NCI-H2081 (cell line): ENCODE results near the gene MAMLD1.

Experiments
- DNase-seq, 2 experiments: peaks; one replicate each; lab custom pipeline; 2025; lab: John Stamatoyannopoulos, UW

The MAMLD1 gene

DNA sequence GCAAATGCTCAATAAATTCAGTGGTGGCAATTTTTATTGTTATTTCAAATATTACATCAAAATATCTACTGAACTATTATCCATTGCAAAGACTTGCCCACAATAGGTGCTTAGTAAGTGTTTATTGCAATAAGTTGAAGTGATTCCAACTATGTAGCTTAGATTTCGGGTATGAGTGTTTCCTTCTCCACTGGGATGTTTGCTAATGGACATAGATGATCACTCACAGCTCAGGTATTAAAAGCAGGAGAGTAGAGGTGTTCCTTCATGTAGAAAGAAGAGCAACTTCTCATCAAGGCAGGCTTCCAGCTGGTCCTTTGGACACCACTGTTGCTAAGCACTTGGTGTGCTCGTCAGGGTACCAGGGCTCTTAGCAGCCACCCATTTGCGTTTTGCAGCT is 139.0 kb downstream of the MAMLD1 start:
- no peak for DNase-seq

GRCh38 chrX:150502979-150503897 is 140.1 kb downstream of the MAMLD1 start:
- no peak for DNase-seq

GRCh38 chrX:150503898-150504219 is 140.7 kb downstream of the MAMLD1 start:
- no peak for DNase-seq

DNA sequence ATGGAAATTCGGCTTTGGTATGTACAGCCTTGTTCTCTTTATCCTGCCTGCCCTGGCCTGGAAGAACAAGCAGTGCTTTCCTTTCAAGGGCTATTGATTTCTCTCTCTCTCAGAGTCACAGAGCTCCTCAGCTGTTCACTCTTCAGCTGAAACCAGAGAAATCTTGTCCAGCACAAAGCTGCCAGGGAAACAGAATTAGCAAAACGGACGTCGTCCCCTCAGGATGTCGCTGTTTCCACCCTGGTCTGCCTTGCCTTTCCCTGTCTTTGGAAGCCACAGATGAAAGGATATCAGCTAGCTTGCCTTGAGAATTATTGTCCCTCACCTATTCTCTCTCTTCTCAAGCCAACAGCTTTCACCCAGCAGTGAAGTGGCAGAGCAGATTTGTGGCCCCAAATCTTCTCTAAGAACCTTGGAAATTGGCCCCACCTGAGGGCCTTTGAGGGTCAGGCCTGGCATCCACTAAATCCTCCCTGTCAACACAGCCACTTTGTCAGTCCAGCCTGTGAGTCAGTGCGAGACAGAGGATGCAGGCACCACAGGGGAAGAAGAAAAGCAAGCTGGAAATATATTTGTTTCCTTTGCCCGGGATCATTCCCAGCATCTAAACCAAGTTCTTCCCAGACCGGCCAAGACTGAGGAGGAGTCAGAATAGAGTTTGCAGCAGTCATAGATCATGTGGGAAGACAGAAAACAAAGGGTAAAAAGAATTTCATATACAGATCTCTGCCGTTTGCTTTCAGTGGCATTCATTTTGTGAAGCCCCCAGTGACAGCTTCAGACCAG is 141.5 kb downstream of the MAMLD1 start:
- no peak for DNase-seq

DNA sequence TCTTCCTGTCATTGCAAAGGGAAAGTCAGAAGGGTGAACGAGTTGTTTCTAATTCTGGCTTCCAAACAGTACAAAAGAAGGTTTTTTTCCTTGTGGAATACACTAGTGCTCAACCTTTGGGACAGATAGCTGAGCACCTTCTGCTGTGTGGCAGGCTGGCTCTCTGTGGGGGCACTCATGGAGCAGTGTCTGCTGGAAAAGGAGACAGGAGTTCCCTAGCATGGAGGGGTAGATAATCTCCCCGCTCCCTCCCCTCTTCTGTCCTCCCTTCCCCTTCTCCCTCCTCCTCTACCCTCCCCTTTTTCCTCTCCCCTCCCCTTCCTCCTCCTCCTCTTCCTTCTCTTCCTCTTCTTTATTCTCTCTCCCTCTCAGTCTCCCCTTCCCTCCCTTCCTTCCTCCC is 142.9 kb downstream of the MAMLD1 start:
- no peak for DNase-seq

- no peak for DNase-seq
Measured at GRCh38 chrX:150506486-150506885, 143.4 kb downstream of the MAMLD1 start.

DNA sequence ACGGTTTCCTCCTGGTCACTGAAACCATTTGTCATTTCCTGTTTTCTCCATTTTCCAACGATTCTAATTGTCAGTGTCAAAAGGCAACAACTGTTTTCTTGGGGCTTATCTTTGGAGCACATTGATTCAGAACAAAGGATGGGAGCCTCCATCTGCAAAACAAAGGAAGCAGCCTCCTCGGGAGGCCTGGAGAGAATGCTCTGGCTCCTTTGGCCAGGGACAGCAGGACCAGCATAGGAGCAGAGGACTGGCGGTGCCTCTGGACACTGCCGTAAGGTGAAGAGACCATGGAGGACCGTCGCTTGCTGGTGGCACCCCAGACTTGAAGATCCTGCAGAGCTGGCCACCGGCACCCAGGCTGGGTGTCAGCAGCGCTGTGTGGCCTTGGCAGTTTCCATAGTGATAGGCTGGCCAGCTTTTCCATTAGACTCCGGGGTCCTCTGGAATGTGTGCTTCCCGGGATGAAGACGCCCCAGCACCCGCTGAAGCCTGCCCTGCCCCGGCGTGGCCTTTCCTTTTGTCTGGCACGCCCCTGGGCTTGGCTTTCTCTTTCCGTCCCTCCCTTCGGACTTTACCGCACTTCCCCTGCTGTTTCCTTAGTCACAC is 144.2 kb downstream of the MAMLD1 start:
- no peak for DNase-seq

GRCh38 chrX:150508018-150508417 is 144.9 kb downstream of the MAMLD1 start:
- no peak for DNase-seq

DNA sequence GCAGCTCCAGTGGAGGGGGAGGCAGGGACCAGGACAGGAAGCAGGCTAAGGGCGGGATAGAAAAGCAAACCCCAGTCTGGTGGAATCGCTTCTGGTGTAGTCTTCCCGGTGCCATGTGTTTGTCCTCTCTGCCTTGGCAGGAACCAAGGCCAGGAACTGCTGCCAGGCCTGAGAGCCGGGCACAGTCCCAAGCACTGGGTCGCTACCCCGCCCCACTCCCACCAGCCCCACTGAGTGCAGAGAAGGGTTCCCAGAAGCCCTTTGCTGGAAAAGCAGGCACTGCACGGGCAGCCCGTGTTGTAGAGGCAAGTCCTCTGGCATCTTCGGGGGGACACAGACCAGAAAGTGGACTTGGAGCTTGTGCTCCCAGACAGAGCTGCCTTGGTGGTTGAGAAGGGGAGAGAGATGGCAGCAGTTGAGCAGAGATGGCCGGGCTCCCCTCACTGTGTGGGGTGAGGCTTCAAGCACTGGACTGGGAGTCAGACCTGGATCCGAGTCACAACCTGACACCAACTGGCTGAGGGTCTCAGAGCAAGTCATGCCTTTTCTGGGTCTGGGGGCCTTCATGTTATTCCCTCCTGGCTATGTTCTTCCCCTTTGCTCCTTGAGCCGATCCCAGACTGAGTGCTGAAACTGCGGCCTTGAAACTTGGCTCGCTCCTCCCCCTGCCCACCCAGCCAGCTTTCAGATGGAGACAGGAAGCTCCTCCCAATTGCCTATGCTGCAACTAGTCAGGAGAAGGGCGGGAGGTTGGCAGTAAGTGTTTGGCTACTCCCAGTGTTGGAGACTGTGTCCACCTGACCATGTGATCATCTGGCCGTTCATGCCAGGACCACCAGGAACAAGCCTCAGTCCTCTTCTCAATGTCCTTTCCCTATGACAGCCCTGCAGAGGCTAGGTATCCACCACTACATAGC is 145.6 kb downstream of the MAMLD1 start:
- DNase-seq: no peak

DNA sequence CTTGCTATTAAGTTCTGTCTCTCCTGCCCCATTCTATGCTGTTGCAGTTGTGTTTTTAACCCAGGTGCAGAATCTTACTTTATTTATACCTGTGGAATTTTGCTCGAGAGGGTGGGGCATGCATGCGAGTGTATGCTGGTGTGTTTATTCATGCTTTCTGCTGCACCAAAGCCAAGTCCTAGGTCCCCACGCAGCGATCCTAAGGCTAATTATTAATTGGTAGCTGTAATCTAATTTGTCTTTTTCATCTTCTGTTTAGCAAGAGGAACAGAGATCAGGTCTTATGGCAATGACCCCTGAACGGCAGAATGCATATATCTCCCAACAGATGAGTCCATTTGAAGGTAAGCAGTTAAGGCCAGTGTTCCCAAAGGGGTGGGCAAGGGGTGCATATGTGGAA is 146.6 kb downstream of the MAMLD1 start:
- no peak for DNase-seq

GRCh38 chrX:150512461-150512901 is 149.4 kb downstream of the MAMLD1 start:
- no peak for DNase-seq

DNA sequence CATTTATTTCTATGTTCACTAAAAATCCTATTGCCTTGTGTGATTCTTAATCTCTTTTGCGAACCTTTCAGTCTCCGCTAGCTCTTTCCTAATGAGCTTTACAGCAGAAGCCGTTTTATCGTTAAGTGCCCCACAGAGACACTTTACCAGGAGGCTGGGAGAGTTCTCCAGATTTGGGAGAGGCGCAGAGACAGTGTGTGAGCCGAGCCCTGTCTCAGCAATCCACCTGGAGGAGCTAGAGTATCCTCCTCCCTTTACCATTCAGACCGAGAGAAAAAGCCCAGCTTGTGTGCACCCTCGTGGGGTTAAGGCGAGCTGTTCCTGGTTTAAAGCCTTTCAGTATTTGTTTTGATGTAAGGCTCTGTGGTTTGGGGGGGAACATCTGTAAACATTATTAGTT is 150.4 kb downstream of the MAMLD1 start:
- no peak for DNase-seq

DNA sequence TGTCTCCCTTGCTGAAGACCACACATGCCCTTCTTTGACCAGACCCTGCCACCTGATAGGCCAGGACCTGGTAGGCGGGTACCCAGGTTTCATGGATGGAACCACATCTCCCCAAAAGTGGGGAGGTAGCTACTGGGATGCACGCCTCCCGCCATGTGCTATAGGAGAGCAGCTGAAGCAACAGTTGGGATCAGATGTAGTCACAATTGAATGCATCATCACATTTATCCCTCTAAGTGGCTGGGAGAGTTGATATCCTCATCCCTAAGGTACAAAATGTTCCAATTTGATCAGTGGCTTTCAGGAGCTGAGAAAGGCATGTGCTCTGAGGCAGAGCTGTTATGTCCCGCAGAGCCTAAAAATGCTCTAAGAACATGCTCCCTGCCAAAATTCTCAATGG is 151.3 kb downstream of the MAMLD1 start:
- DNase-seq: no peak

- DNase-seq: no peak
Measured at GRCh38 chrX:150515801-150516200, 152.7 kb downstream of the MAMLD1 start.

DNA sequence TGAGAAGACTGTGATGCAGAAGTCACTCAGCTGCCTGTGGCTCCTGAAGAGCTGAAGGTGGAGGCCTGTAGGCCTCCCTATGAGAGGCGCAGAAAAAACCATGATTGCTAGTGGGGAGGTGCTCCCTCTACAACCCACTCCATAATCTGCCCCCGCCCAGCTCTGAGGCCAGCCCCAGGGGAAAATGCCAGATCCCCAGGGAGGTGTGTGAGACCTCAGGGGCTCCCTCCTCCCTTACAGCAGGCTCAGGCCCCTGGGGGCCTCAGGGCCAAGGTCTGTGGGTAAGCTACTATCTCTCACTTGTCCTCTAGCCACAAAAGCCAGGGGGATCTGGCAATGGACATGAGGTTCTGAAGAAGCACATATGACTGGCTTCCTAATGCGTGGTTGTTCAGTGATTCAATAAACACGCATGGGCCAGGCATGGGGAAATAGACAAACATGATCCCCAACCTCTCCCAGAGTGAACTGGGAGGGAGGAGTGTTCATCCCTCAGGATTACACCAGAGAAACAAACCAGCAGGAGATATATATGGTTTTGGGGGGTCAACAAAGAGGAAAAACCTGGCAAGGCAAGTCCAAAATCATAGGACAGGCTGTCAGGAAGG is 154.3 kb downstream of the MAMLD1 start:
- DNase-seq: no peak

DNA sequence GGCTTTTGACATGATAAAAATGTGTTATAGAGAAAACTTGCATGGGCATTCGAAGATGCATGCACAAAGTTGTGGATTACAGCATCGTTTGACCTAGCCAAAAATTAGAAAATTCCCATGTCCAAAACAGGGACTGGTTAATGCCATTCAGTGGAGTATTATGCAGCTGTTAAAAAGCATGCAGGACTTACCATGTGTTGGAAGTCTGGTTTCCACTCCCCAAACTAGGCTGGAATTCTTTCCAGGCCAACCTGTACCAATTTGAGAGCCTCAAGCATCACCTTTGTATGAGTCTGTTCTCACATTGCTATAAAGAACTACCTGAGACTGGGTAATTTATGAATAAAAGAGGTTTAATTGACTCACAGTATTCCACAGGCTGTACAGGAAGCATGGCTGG is 159.4 kb downstream of the MAMLD1 start:
- DNase-seq: no peak

- DNase-seq: no peak
Measured at GRCh38 chrX:150525061-150525919, 162.2 kb downstream of the MAMLD1 start.

DNA sequence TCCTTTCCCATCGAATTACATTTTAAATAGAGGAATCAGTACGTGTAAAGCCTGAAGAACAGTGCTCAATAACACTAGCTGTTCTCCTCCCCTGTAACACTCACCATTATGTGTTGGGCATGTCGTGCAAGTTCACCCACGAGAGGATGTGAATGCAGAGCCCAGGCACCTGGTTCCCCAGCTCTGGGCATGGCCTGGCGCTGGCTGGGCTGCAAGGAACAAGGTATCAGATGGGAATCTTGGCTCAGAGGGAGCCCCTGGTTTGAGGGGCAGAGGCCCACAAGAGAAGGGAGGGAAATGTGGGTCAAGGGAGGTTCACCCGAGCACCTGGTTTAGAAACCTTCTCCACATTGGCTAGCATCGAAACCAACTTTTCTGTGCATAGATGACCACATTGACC is 163.6 kb downstream of the MAMLD1 start:
- DNase-seq: no peak

- DNase-seq: no peak
Measured at GRCh38 chrX:150527108-150527507, 164.0 kb downstream of the MAMLD1 start.

- no peak for DNase-seq
Measured at GRCh38 chrX:150529587-150529986, 166.5 kb downstream of the MAMLD1 start.
